ENCODE measurements around the gene NLRP8.
"Not testable (repeated sequence)": the region's sequence is repeated elsewhere in the genome, so short reads cannot be mapped to it uniquely, and the experiment has no call there.

The NLRP8 gene

GRCh38 chr19:55980415-55980814 lies 32.8 kb downstream of the NLRP8 start:
- DNase-seq, result no peak

GRCh38 chr19:55985254-55985653 lies 37.6 kb downstream of the NLRP8 start:
- DNase-seq, result no peak

GRCh38 chr19:55986487-55986886 lies 38.9 kb downstream of the NLRP8 start, which contains the start of gene NLRP5:
Gene NLRP5 (plus strand): TSS chr19:55986775.
- DNase-seq, result no peak

DNA sequence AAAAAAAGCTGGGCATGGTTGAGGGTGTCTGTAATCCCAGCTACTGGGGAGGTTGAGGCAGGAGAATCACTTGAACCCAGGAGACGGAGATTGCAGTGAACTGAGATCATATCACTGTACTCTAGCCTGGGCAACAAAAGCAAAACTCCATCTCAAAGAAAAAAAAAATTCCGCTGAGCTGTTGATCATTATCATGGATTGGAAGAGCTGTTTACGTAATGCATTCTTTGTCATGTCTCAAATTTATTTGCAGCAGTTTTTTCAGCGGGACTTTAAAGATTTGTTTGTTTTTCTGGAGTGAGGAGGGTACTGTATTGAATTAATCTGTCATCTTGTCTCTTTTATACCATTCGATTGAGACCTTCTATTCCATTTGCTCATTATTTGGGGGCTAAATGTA lies 43.2 kb downstream of the NLRP8 start:
- DNase-seq, result no peak

GRCh38 chr19:55993492-55993891 lies 45.9 kb downstream of the NLRP8 start:
- no peak for DNase-seq

DNA sequence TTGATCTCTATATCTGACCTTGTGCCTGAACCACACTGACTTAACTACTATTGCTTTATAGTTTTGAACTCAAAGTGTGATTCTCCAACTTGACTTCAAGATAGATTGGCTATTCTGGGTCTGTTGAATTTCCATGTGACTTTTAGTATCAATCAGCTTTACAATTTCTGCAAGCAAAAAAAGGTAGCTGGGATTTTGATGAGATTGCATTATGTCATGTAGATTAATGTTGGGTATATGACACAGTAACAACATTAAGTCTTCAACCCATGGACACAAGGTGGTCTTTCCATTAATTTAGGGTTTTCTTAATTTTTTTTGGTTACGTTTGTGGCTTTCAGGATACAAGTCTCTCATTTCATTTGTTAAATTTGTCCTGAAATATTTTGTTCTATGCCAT lies 67.1 kb downstream of the NLRP8 start:
- DNase-seq, result no peak

GRCh38 chr19:56015756-56016155 lies 68.1 kb downstream of the NLRP8 start:
- DNase-seq, result no peak

DNA sequence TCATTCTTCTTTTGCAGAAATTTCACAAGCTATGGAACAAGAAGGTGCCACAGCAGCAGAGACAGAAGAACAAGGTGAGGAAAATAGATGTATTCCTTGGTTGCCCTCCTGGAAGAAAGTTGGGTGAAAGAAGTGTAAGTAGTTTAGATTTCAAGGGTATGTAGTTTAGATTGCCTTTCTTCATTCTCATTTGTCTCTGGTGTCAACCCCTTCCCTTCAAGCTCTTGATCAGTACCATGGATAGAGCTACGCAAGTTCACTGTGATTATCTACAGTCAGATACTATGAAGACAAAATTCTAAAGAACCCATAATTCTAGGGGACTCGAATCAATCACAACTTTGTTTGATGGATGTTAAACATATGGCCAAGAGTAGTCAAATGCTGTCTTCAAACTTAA lies 71.7 kb downstream of the NLRP8 start:
- not testable (repeated sequence) for DNase-seq

DNA sequence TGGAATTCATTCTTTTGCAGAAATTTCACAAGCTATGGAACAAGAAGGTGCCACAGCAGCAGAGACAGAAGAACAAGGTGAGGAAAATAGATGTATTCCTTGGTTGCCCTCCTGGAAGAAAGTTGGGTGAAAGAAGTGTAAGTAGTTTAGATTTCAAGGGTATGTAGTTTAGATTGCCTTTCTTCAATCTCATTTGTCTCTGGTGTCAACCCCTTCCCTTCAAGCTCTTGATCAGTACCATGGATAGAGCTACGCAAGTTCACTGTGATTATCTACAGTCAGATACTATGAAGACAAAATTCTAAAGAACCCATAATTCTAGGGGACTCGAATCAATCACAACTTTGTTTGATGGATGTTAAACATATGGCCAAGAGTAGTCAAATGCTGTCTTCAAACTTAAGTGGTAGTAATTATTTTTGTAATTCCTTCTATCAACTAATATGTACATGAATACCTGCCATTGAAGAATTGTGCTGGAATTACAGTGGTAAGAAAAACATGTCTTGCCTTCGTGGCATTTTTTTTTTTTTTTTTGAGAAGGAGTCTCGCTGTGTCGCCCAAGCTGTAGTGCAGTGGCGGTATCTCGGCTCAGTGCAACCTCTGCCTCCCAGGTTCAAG lies 72.8 kb downstream of the NLRP8 start:
- DNase-seq, result not testable (repeated sequence)

- no peak for DNase-seq
Observed at GRCh38 chr19:56026769-56027168, 79.1 kb downstream of the NLRP8 start.

All from stimulated activated CD4-positive, alpha-beta T cell treated with anti-CD3 and anti-CD28 coated beads, Interleukin-4, amount 100 ng/mL, for 24 hours (primary cell).